GM21737 (cell line): ENCODE data around the gene FGF1.

Experiments
- ATAC-seq: cut with Tn5 transposase; IDR thresholded peaks from one replicate; pipeline ENCODE4 v1.9.1; 2021; ENCODE audit warnings: mild to moderate bottlenecking, moderate library complexity; ENCODE audit not compliant: unreplicated experiment

FGF1 gene

GRCh38 chr5:142697356-142698255 lies 11.7 kb upstream of the FGF1 start:
- no peak for ATAC-seq

GRCh38 chr5:142696379-142696778 lies 10.5 kb upstream of the FGF1 start:
- no peak for ATAC-seq

- no peak for ATAC-seq
Observed at GRCh38 chr5:142694092-142694856, 8.4 kb upstream of the FGF1 start.

GRCh38 chr5:142692321-142692894 lies 6.5 kb upstream of the FGF1 start:
- no peak for ATAC-seq

- no peak for ATAC-seq
Observed at GRCh38 chr5:142690667-142691066, 4.8 kb upstream of the FGF1 start.

GRCh38 chr5:142689081-142689480 lies 3.2 kb upstream of the FGF1 start:
- no peak for ATAC-seq

GRCh38 chr5:142688281-142688989 lies 2.5 kb upstream of the FGF1 start:
- ATAC-seq: no peak

- ATAC-seq: no peak
Observed at GRCh38 chr5:142686968-142687367, 1.1 kb upstream of the FGF1 start.

- no peak for ATAC-seq
Observed at GRCh38 chr5:142686210-142686734, 382 bp upstream of the FGF1 start.

- no peak for ATAC-seq
Observed at GRCh38 chr5:142684508-142685041, 1.3 kb downstream of the FGF1 start.

GRCh38 chr5:142683881-142684505 lies 1.9 kb downstream of the FGF1 start:
- no peak for ATAC-seq

GRCh38 chr5:142683116-142683515 lies 2.8 kb downstream of the FGF1 start:
- ATAC-seq: no peak

- ATAC-seq: no peak
Observed at GRCh38 chr5:142680605-142681259, 5.2 kb downstream of the FGF1 start.

GRCh38 chr5:142679744-142680143 lies 6.1 kb downstream of the FGF1 start:
- ATAC-seq: no peak

- ATAC-seq: no peak
Observed at GRCh38 chr5:142678529-142678928, 7.4 kb downstream of the FGF1 start.

GRCh38 chr5:142677198-142677597 lies 8.7 kb downstream of the FGF1 start:
- no peak for ATAC-seq

- ATAC-seq: no peak
Observed at GRCh38 chr5:142676318-142676717, 9.6 kb downstream of the FGF1 start.

GRCh38 chr5:142674531-142675469 lies 11.1 kb downstream of the FGF1 start:
- no peak for ATAC-seq
